ENCODE measurements around the gene ITGB1BP1. TPM values are rescaled to one million over a fixed set of nuclear protein-coding genes. Genes with fewer than 3 reads are reported as not detected.
"Not testable (repeated sequence)": the region's sequence is repeated elsewhere in the genome, so short reads cannot be mapped to it uniquely, and the experiment has no call there.

Gene ITGB1BP1
- total and polyA plus RNA-seq, 3 donors from 2014 or later = 31.3 to 45.6 (median 38.1) TPM

GRCh38 chr2:9400268-9401058 lies 22.9 kb downstream of the ITGB1BP1 start:
- no peak for DNase-seq
- no peak for TF ChIP-seq POLR2A (IDR thresholded peaks at IDR 0.05)
- Histone ChIP-seq H3K27ac (no peak overlapping the region), H3K4me1 (no peaks in the 10 kb centered on the region), H3K4me3 (no peak overlapping the region), H3K27me3 (no peaks in the 10 kb centered on the region), H3K9me3 (no peaks in the 10 kb centered on the region), H3K36me3 (ENCODE audit: low read depth, missing control alignments) (no peaks in the 10 kb centered on the region)
- intact Hi-C loops (cut with DNase I; ENCODE audit: low total_unique reads) = no loop called here
- 78 to 95% methylated on average over 5 to 11 of the region's 12 CpGs for WGBS, 2 donors

GRCh38 chr2:9398881-9399780 lies 24.2 kb downstream of the ITGB1BP1 start:
- H3K36me3 ChIP-seq (ENCODE audit: low read depth, missing control alignments) = no peaks in the 10 kb centered on the region
- no peak overlapping the region for H3K27ac ChIP-seq

GRCh38 chr2:9398251-9398650 lies 25.1 kb downstream of the ITGB1BP1 start:
- H3K27ac ChIP-seq = not testable (repeated sequence)

More at GRCh38 chr2:9398881-9399780, 24.2 kb downstream of the ITGB1BP1 start:
- Histone ChIP-seq H3K4me3 (no peak overlapping the region), H3K9me3 (no peaks in the 10 kb centered on the region), H3K4me1 (no peaks in the 10 kb centered on the region), H3K27me3 (no peaks in the 10 kb centered on the region)
- intact Hi-C loops (cut with DNase I; ENCODE audit: low total_unique reads) = no loop called here
- 76 to 81% methylated on average over 17 to 20 of the region's 20 CpGs for WGBS, 2 donors
- no peak for DNase-seq
- TF ChIP-seq POLR2A (IDR thresholded peaks at IDR 0.05) = no peak
- no peak for TF ChIP-seq CTCF (IDR thresholded peaks at IDR 0.05)

GRCh38 chr2:9397201-9397600 lies 26.1 kb downstream of the ITGB1BP1 start:
- Histone ChIP-seq H3K27me3 (no peaks in the 10 kb centered on the region), H3K9me3 (no peaks in the 10 kb centered on the region), H3K27ac (no peak overlapping the region), H3K4me3 (no peak overlapping the region), H3K36me3 (ENCODE audit: low read depth, missing control alignments) (no peaks in the 10 kb centered on the region), H3K4me1 (no peaks in the 10 kb centered on the region)
- TF ChIP-seq CTCF (IDR thresholded peaks at IDR 0.05) = no peak
- no peak for DNase-seq
- WGBS, 2 donors = 94 to 97% methylated on average over 14 of the region's 14 CpGs
- intact Hi-C loops (cut with DNase I; ENCODE audit: low total_unique reads) = no loop called here

More at GRCh38 chr2:9398251-9398650, 25.1 kb downstream of the ITGB1BP1 start:
- intact Hi-C loops (cut with DNase I; ENCODE audit: low total_unique reads); H3K27me3 ChIP-seq; H3K36me3 ChIP-seq (ENCODE audit: low read depth, missing control alignments); DNase-seq; H3K9me3 ChIP-seq; H3K4me3 ChIP-seq; H3K4me1 ChIP-seq: not testable (repeated sequence)
- WGBS, 2 donors = 98% methylated on average over 11 of the region's 11 CpGs

GRCh38 chr2:9394816-9395215 lies 28.5 kb downstream of the ITGB1BP1 start:
- Histone ChIP-seq H3K4me1 (no peaks in the 10 kb centered on the region), H3K36me3 (ENCODE audit: low read depth, missing control alignments) (no peaks in the 10 kb centered on the region), H3K4me3 (no peak overlapping the region), H3K27me3 (no peaks in the 10 kb centered on the region), H3K27ac (no peak overlapping the region), H3K9me3 (no peaks in the 10 kb centered on the region)
- 94 to 98% methylated on average over 9 to 15 of the region's 15 CpGs for WGBS, 2 donors
- TF ChIP-seq CTCF (IDR thresholded peaks at IDR 0.05) (no peak), POLR2A (IDR thresholded peaks at IDR 0.05) (no peak)
- no peak for DNase-seq
- intact Hi-C loops (cut with DNase I; ENCODE audit: low total_unique reads) = no loop called here
